HEK293 (cell line): ENCODE measurements around the gene DOK7.
A peak's percentile ranks its signal among the peaks of the same experiment; 100 is the strongest.

Source experiments
- BCL11B ChIP-seq: fragments of 450-650 bp; formaldehyde crosslinking; IDR thresholded peaks from 2 replicates; pipeline ENCODE4 v1.5.1; 2016; ENCODE audit warnings: low read depth, missing biosample characterization, missing genetic modification characterization
- EGR2 ChIP-seq: fragments of 450-650 bp; formaldehyde crosslinking; IDR thresholded peaks from 2 replicates; pipeline ENCODE4 v1.5.1; 2016; ENCODE audit warnings: low read depth, missing biosample characterization, missing genetic modification characterization
- GLIS2 ChIP-seq: fragments of 450-650 bp; formaldehyde crosslinking; IDR thresholded peaks from 2 replicates; pipeline ENCODE4 v1.5.1; 2016; ENCODE audit warnings: missing biosample characterization, missing genetic modification characterization
- HIC1 ChIP-seq: fragments of 450-650 bp; formaldehyde crosslinking; IDR thresholded peaks from 2 replicates; pipeline ENCODE4 v1.5.1; 2016; ENCODE audit warnings: missing biosample characterization, missing genetic modification characterization
- KLF8 ChIP-seq: fragments of 450-650 bp; formaldehyde crosslinking; IDR thresholded peaks from 2 replicates; pipeline ENCODE4 v1.5.1; 2016; ENCODE audit warnings: missing biosample characterization, missing genetic modification characterization
- KLF9 ChIP-seq: fragments of 450-650 bp; formaldehyde crosslinking; IDR thresholded peaks from 2 replicates; pipeline ENCODE4 v1.5.1; 2016; ENCODE audit warnings: missing biosample characterization, missing genetic modification characterization, low read depth
- MYNN ChIP-seq: fragments of 450-650 bp; formaldehyde crosslinking; IDR thresholded peaks from 2 replicates; pipeline ENCODE4 v1.5.1; 2016; ENCODE audit warnings: missing biosample characterization, missing genetic modification characterization, borderline replicate concordance
- PATZ1 ChIP-seq: fragments of 450-650 bp; formaldehyde crosslinking; IDR thresholded peaks from 2 replicates; pipeline ENCODE4 v1.5.1; 2016; ENCODE audit warnings: missing biosample characterization, missing genetic modification characterization
- ZBTB10 ChIP-seq: fragments of 450-650 bp; formaldehyde crosslinking; IDR thresholded peaks from 2 replicates; pipeline ENCODE4 v1.5.1; 2016; ENCODE audit warnings: missing biosample characterization, missing genetic modification characterization
- ZNF184 ChIP-seq: fragments of 450-650 bp; IDR thresholded peaks from 2 replicates; pipeline ENCODE4 v1.5.1; 2018; ENCODE audit warnings: missing biosample characterization, mild to moderate bottlenecking, missing genetic modification characterization
- ZNF214 ChIP-seq: fragments of 450-650 bp; formaldehyde crosslinking; IDR thresholded peaks from 2 replicates; pipeline ENCODE4 v1.5.1; 2017; ENCODE audit warnings: missing biosample characterization, mild to moderate bottlenecking, missing genetic modification characterization, borderline replicate concordance
- ZNF24 ChIP-seq: fragments of 450-650 bp; formaldehyde crosslinking; IDR thresholded peaks from 2 replicates; pipeline ENCODE4 v1.5.1; 2016; ENCODE audit warnings: missing biosample characterization, missing genetic modification characterization
- ZNF248 ChIP-seq: fragments of 450-650 bp; formaldehyde crosslinking; IDR thresholded peaks from 2 replicates; pipeline ENCODE4 v1.5.1; 2017; ENCODE audit warnings: missing biosample characterization, missing genetic modification characterization
- ZNF433 ChIP-seq: fragments of 450-650 bp; formaldehyde crosslinking; IDR thresholded peaks from 2 replicates; pipeline ENCODE4 v1.5.1; 2016; ENCODE audit warnings: missing biosample characterization, missing genetic modification characterization, low read depth
- ZNF585B ChIP-seq: fragments of 450-650 bp; formaldehyde crosslinking; IDR thresholded peaks from 2 replicates; pipeline ENCODE4 v1.5.1; 2016; ENCODE audit warnings: missing biosample characterization, missing genetic modification characterization
- ZNF621 ChIP-seq: fragments of 450-650 bp; formaldehyde crosslinking; IDR thresholded peaks from 2 replicates; pipeline ENCODE4 v1.5.1; 2017; ENCODE audit warnings: missing biosample characterization, missing genetic modification characterization
- ZNF704 ChIP-seq: fragments of 450-650 bp; formaldehyde crosslinking; IDR thresholded peaks from 2 replicates; pipeline ENCODE4 v1.5.1; 2016; ENCODE audit warnings: missing biosample characterization, missing genetic modification characterization
- ZNF707 ChIP-seq: fragments of 450-650 bp; formaldehyde crosslinking; IDR thresholded peaks from 2 replicates; pipeline ENCODE4 v1.5.1; 2016; ENCODE audit warnings: missing biosample characterization, missing genetic modification characterization
- ZNF792 ChIP-seq: fragments of 450-650 bp; formaldehyde crosslinking; IDR thresholded peaks from 2 replicates; pipeline ENCODE4 v1.5.1; 2016; ENCODE audit warnings: missing biosample characterization, missing genetic modification characterization
- TF ChIP-seq, protein P1 (sequence below): fragments of 450-650 bp; formaldehyde crosslinking; IDR thresholded peaks from 2 replicates; pipeline ENCODE4 v1.5.1; 2016; ENCODE audit warnings: missing biosample characterization, missing genetic modification characterization
- TF ChIP-seq, protein P2 (sequence below): fragments of 450-650 bp; formaldehyde crosslinking; IDR thresholded peaks from 2 replicates; pipeline ENCODE4 v1.5.1; 2016; ENCODE audit warnings: missing biosample characterization, missing genetic modification characterization

The DOK7 gene

DNA sequence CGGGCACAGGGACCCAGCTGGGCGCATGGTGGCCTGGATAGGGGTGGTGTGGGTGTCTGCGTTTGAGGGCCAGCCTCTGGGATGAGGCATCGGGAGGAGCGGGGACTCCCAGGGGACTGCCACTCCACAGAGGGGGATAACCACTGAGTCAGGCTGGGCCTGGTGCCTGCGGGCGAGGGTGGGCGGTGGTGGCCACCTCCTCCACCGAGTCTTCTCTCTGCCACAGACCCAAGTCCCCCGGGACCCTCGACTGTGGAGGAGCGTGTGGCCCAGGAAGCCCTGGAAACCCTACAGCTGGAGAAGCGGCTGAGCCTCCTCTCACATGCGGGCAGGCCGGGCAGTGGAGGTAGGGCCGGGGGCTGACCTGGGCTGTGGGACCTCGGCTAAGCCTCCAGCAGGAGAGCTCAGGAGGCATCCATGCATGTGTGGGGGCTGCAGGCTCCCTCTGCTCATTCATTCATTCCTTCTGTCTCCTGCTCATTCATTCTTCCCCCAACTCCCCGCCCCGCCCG, 26.4 kb downstream of the DOK7 start (continued):
- peak; percentile 31; the same call in 1 of the 2 replicates for TF ChIP-seq HIC1 (tag by site-specific recombination)
- no peak for TF ChIP-seq BCL11B (tag by site-specific recombination)
- no peak for TF ChIP-seq ZNF184
- TF ChIP-seq MYNN: no peak
- TF ChIP-seq KLF8 (tag by site-specific recombination): no peak
- TF ChIP-seq EGR2: peak; percentile 28; the same call in 1 of the 2 replicates
- no peak for TF ChIP-seq ZNF585B (tag by site-specific recombination)
- TF ChIP-seq, protein P1, sequence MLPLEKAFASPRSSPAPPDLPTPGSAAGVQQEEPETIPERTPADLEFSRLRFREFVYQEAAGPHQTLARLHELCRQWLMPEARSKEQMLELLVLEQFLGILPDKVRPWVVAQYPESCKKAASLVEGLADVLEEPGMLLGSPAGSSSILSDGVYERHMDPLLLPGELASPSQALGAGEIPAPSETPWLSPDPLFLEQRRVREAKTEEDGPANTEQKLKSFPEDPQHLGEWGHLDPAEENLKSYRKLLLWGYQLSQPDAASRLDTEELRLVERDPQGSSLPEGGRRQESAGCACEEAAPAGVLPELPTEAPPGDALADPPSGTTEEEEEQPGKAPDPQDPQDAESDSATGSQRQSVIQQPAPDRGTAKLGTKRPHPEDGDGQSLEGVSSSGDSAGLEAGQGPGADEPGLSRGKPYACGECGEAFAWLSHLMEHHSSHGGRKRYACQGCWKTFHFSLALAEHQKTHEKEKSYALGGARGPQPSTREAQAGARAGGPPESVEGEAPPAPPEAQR (tag by site-specific recombination): no peak
- no peak for TF ChIP-seq KLF9
- 0 out of 2 replicates have a peak, but pooled peaks have one; percentile 16 for TF ChIP-seq GLIS2
- TF ChIP-seq ZNF248 (tag by site-specific recombination): no peak
- no peak for TF ChIP-seq ZBTB10 (tag by site-specific recombination)
- no peak for TF ChIP-seq ZNF621 (tag by site-specific recombination)
- TF ChIP-seq ZNF433 (tag by site-specific recombination): no peak
- TF ChIP-seq PATZ1 (tag by site-specific recombination): peak; percentile 29; the same call in 1 of the 2 replicates
- no peak for TF ChIP-seq ZNF707 (tag by site-specific recombination)
- TF ChIP-seq ZNF24: peak; percentile 77; the same call in 1 of the 2 replicates
- no peak for TF ChIP-seq ZNF704 (tag by site-specific recombination)
- TF ChIP-seq ZNF214 (tag by site-specific recombination): no peak
- no peak for TF ChIP-seq ZNF792 (tag by site-specific recombination)
- TF ChIP-seq, protein P2, sequence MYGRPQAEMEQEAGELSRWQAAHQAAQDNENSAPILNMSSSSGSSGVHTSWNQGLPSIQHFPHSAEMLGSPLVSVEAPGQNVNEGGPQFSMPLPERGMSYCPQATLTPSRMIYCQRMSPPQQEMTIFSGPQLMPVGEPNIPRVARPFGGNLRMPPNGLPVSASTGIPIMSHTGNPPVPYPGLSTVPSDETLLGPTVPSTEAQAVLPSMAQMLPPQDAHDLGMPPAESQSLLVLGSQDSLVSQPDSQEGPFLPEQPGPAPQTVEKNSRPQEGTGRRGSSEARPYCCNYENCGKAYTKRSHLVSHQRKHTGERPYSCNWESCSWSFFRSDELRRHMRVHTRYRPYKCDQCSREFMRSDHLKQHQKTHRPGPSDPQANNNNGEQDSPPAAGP (tag by site-specific recombination): no peak
- TF ChIP-seq, all 188 proteins: peak for 6
